Spleen (tissue), 7 donors: ENCODE measurements around the gene TLK1.

Source experiments
- POLR2A ChIP-seq, 3 donors: fragments of 450-650 bp; IDR thresholded peaks; one replicate each; pipeline ENCODE4 v1.5.1; 2017; ENCODE audit warnings: antibody characterized with exemption in 3 of 3, mild to moderate bottlenecking in 1 of 3
- POLR2AphosphoS5 ChIP-seq, 3 donors: sonication (generic); formaldehyde crosslinking; IDR thresholded peaks; one replicate each; pipeline ENCODE4 v1.5.1; 2017; ENCODE audit warnings: antibody characterized with exemption in 3 of 3
- TF ChIP-seq, protein P1 (sequence below), 11 experiments: fragments of 200-600 bp in 7 of 11; fragments of 450-650 bp in 4 of 11; sonication (generic) in 4 of 11; IDR thresholded peaks in 8 of 11; conservative IDR thresholded peaks in 3 of 11; 1 replicate in 7 of 11; 2 replicates in 4 of 11; pipeline versions ENCODE4 v1.4.0 to v1.8.0; 2016 to 2021; ENCODE audit warnings: antibody characterized with exemption in 11 of 11, inconsistent platforms in 4 of 11, mild to moderate bottlenecking in 1 of 11
- donor health status: DM: no; HTN: no; CAD: no; lungs with moderate emphysema.
- donor health status: DM: no; HTN: no; CAD: no.
- donor health status: DM: no; HTN: no; CAD: no.

DNA sequence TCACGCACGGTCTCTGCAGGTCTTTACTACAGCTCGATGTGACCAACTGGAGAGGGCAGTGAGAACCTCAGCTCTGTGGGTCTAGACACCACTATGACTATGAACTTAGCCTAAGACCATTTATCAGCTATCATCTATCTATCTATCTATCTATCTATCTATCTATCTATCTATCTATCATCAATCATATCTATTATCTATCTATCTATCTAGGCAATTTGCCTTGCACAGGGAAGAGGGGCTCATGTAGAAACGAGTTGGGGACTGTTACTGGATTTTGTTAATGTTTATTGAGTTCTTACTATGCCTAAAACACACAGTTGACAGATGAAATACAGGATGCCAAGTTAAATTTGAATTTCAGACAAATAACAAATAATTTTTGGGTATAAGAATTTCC, 41.1 kb upstream of the TLK1 start:
- TF ChIP-seq, protein P1, sequence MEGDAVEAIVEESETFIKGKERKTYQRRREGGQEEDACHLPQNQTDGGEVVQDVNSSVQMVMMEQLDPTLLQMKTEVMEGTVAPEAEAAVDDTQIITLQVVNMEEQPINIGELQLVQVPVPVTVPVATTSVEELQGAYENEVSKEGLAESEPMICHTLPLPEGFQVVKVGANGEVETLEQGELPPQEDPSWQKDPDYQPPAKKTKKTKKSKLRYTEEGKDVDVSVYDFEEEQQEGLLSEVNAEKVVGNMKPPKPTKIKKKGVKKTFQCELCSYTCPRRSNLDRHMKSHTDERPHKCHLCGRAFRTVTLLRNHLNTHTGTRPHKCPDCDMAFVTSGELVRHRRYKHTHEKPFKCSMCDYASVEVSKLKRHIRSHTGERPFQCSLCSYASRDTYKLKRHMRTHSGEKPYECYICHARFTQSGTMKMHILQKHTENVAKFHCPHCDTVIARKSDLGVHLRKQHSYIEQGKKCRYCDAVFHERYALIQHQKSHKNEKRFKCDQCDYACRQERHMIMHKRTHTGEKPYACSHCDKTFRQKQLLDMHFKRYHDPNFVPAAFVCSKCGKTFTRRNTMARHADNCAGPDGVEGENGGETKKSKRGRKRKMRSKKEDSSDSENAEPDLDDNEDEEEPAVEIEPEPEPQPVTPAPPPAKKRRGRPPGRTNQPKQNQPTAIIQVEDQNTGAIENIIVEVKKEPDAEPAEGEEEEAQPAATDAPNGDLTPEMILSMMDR (IDR thresholded peaks at IDR 0.05 in 8 of 11, conservative IDR thresholded peaks at IDR 0.05 in 3 of 11): no peak
- TF ChIP-seq POLR2A (IDR thresholded peaks at IDR 0.05) (no peak), POLR2AphosphoS5 (IDR thresholded peaks at IDR 0.05) (no peak)
